ENCODE measurements around the gene ANKS1B. TPM values are rescaled to one million over a fixed set of nuclear protein-coding genes. Genes with fewer than 3 reads are reported as not detected.

Gene ANKS1B
- total and polyA plus RNA-seq, 2 experiments from 2014 or later = 1.8 to 1.9 TPM

- Histone ChIP-seq H3K27ac (peak overlapping the region; percentile 48), H3K9me3 (ENCODE audit: low read depth) (no peaks in the 10 kb centered on the region), H3K4me1 (ENCODE audit: low read depth) (peaks cover 16% of the 10 kb centered on the region), H3K4me3 (no peak overlapping the region), H3K36me3 (no peaks in the 10 kb centered on the region), H3K27me3 (no peaks in the 10 kb centered on the region)
- no peak for TF ChIP-seq CTCF (IDR thresholded peaks at IDR 0.05; ENCODE audit: low read depth, low read length)
- DNase-seq (ENCODE audit: low read depth in 1 of 2, low spot score in 1 of 2) = peak; percentile 45 to 55
Measured at GRCh38 chr12:99059824-99060511, 924.8 kb downstream of the ANKS1B start.

GRCh38 chr12:99057670-99058069, 927.1 kb downstream of the ANKS1B start:
- Histone ChIP-seq H3K27me3 (no peaks in the 10 kb centered on the region), H3K27ac (no peak overlapping the region), H3K36me3 (no peaks in the 10 kb centered on the region), H3K9me3 (ENCODE audit: low read depth) (no peaks in the 10 kb centered on the region), H3K4me1 (ENCODE audit: low read depth) (no peaks in the 10 kb centered on the region), H3K4me3 (no peak overlapping the region)
- TF ChIP-seq CTCF (IDR thresholded peaks at IDR 0.05; ENCODE audit: low read depth, low read length) = no peak
- no peak for DNase-seq (ENCODE audit: low read depth in 1 of 2, low spot score in 1 of 2)

- TF ChIP-seq CTCF (IDR thresholded peaks at IDR 0.05; ENCODE audit: low read depth, low read length) = no peak
- H3K9me3 ChIP-seq (ENCODE audit: low read depth) = no peaks in the 10 kb centered on the region
- H3K36me3 ChIP-seq = no peaks in the 10 kb centered on the region
- no peak overlapping the region for H3K27ac ChIP-seq
- no peaks in the 10 kb centered on the region for H3K27me3 ChIP-seq
- H3K4me3 ChIP-seq = no peak overlapping the region
- H3K4me1 ChIP-seq (ENCODE audit: low read depth) = no peaks in the 10 kb centered on the region
- no peak for DNase-seq (ENCODE audit: low read depth in 1 of 2, low spot score in 1 of 2)
Measured at GRCh38 chr12:99056186-99056585, 928.5 kb downstream of the ANKS1B start.

GRCh38 chr12:99055299-99055698, 929.4 kb downstream of the ANKS1B start:
- Histone ChIP-seq H3K27ac (no peak overlapping the region), H3K27me3 (no peaks in the 10 kb centered on the region), H3K9me3 (ENCODE audit: low read depth) (no peaks in the 10 kb centered on the region), H3K36me3 (no peaks in the 10 kb centered on the region), H3K4me3 (no peak overlapping the region), H3K4me1 (ENCODE audit: low read depth) (no peaks in the 10 kb centered on the region)
- no peak for TF ChIP-seq CTCF (IDR thresholded peaks at IDR 0.05; ENCODE audit: low read depth, low read length)
- DNase-seq (ENCODE audit: low read depth in 1 of 2, low spot score in 1 of 2) = no peak

GRCh38 chr12:99054601-99055128, 930.1 kb downstream of the ANKS1B start:
- Histone ChIP-seq H3K27me3 (no peaks in the 10 kb centered on the region), H3K4me3 (no peak overlapping the region), H3K36me3 (no peaks in the 10 kb centered on the region), H3K9me3 (ENCODE audit: low read depth) (no peaks in the 10 kb centered on the region), H3K27ac (no peak overlapping the region), H3K4me1 (ENCODE audit: low read depth) (no peaks in the 10 kb centered on the region)
- TF ChIP-seq CTCF (IDR thresholded peaks at IDR 0.05; ENCODE audit: low read depth, low read length) = no peak
- no peak for DNase-seq (ENCODE audit: low read depth in 1 of 2, low spot score in 1 of 2)
